Kidney glomerular epithelial cell (primary cell): ENCODE data around the gene HSF2BP.
"Not testable (repeated sequence)": the region's sequence is repeated elsewhere in the genome, so short reads cannot be mapped to it uniquely, and the experiment has no call there.

Experiments used
- DNase-seq: peaks from one replicate; lab custom pipeline; 2025; lab: John Stamatoyannopoulos, UW

Gene HSF2BP

DNA sequence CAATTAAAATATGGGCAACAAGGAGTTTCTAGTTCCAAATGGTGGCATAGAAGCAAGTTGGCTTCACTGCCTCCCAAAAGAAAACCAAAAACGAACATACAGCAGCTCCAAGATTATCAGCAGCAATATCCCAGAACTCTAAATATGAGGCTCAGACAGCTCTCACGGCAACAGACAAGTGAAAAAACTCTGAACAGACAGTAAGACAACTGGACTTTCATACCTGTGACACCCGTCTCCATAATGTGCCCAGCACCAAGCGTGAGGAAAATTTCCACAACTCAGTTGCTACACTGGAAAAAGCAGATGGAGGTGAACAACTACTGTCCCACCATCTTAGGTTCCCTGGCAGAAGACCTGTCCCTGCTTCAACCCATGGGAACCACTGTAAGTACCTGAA, 39.9 kb downstream of the HSF2BP start:
- no peak for DNase-seq

DNA sequence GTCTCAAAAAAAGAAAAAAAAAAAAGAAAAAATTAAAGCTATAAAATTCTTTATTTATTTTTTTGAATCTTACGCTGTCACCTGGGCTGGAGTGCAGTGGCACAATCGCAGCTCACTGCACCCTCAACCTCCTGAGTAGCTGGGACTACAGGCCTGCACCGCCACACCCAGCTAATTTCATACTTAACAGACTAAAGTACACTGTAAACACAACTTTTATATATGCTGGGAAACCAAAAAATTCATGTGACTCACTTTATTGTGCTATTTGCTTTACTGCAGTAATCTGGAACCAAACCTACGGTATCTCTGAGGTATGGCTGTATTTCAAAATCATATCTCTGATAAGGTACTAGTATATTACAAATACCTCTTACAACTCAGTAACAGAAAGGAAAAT, 40.3 kb downstream of the HSF2BP start:
- DNase-seq, result no peak

DNA sequence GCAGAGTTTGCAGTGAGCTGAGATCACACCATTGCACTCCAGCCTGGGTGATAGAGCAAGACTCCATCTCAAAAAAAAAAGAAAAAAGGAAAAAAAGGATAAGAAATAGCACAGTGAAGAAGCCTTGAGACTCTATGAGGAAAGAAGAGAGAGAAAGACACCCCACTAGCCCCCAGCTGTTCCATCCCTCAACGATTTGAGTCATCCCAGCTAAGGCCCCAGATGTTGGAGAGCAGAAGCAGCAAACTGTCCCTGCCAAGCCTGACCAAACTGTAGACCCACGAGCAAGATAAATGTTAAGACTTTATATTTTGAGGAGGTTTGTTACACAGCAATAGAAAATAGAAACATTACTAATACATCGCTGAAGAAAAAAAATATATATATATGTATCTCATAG, 42.4 kb downstream of the HSF2BP start:
- not testable (repeated sequence) for DNase-seq

DNA sequence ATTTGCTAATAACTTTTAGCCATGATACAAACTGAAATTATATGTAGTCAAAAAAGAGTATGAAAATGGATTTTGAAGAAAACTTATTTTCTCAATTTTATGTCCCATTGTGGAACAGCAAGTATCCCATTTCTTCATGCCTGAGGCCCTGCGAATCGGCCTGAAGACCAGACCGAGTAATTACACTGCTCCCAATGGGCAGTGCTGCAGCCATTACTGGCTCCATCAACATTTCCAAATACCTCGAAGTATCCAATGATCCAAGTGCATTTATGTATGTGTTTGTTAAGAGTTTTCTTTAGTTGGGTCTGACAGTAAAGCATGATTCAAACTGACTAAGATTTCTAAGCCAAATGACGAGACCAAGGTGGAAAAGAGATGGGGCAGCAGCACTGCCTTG, 44.4 kb downstream of the HSF2BP start:
- DNase-seq, result no peak

DNA sequence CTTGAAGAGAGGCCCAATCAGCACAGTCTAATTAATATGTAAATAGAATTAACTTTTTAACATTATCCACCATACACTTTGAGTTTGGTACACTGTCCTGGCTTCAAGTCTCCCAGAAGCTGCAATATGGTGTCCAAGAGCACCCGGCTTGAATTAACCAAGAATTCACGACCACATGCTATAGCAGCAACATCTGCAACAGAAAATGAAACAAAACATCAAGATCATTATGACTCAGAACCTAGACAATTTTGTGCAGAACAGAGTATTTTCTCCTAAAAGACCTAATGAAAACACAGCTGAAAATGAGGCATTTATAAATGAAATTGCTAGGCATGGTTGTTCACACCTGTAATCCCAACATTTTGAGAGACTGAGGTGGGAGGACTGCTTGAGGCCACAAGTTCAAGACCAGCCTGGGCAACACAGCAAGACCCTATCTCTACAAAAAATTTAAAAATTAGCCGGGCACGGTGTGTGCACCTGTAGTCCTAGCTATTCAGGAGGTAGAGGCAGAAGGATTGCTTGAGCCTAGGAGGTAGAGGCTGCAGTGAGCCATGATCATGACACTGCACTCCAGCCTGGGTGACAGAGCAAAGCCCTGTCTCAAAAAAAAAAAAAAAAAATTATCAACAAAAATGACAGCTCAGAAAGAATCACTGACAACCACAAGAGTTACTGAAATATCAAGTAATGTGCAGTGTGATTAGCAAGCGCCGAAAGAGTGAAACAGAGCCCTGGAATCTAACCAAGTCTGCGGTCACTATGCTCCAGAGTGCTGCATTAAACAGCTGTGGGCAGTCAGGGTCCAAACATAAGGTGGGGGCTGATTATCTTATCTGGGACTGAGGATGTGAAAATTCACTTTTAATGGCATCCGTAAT, 45.3 kb downstream of the HSF2BP start:
- DNase-seq, result no peak

DNA sequence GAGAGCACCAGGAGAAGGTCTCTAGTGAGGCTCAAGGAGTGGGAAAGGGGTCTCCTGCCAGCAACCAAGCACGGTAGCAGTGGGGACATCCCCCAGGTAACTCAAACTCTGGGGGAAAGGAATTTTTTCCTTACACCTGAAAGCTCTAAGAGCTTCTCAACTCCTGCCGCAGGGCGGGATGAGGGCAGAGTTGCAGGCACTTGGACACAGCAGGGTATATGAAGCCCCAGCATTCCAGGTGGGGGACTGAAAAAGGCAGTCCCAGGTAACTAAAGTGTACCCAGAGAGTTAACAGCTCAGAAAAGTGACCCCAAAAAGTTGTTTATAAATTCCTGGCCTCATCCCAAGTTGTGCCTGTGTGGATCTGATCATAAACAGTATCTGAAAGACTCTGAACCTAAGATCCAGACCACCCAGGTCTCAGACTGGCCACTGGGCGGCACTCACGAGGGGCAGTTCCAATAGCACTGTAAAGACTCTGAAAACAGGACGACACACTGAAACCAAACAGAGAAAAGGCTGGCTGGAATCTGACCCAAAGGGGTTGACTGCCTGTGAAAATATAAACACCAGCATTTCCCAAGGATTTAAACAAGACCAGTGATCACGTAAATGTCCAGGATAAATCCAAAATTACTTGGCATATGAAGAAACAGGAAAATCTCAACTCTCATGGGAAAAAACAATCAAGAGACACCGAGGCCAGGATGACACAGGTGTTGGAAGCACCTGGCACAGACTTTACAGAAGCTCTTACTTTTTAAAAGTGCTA, 47.5 kb downstream of the HSF2BP start:
- DNase-seq, result peak; percentile 48

DNA sequence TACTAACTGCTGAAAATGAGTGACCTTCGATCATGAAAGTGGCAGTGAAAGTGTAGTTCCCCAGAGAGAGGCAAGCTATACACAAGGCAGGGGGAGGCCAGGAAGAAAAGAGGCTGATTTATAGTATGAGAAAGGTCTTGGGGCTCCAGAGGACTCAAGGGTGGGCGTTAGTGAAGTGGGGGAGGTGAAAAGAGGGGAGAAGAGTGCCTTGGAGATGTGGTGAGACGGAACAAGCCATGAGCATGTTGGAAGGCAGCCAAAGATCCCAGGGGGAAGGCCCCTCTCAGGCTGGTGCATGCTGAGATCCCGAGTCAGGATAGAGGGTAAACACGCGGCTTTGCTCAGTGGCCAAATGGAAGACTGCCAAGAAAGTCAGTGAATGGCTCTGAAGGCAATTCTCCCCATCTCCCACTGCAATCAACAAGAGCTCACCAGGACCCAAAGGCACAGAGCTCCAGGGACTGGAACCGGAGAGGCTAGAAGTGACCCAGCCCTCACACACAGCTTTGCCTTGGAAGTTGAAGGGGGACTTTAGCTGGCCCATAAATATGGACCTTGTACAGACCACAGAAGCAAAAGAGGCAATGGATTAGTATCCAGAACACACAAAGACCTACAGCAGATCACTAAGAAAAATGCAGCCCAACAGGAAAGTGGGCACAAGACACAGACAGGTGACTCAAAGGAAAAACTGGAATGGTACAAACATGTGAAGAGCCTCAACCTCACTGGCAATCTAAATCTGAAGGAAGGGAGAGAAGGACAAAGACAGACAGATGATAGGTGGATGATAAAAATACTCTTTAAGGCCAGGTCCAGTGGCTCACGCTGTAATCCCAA, 49.6 kb downstream of the HSF2BP start:
- DNase-seq, result peak; percentile 37

DNA sequence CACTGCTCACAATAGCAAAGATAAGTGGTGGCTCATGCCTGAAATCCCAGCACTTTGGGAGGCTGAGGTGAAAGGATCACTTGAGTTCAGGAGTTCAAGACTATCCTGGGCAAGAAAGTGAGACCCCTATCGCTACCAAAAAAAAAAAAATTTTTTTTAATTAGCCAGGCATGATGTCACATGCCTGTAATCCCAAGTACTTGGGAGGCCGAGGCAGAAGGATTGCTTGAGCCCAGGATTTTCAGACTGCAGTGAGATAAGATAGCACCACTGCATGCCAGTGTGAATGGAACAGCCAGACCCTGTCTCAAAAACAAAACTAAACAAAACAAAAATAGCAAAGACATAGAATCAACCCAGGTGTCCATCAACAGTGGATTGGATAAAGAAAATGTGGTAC, 50.6 kb downstream of the HSF2BP start:
- no peak for DNase-seq

DNA sequence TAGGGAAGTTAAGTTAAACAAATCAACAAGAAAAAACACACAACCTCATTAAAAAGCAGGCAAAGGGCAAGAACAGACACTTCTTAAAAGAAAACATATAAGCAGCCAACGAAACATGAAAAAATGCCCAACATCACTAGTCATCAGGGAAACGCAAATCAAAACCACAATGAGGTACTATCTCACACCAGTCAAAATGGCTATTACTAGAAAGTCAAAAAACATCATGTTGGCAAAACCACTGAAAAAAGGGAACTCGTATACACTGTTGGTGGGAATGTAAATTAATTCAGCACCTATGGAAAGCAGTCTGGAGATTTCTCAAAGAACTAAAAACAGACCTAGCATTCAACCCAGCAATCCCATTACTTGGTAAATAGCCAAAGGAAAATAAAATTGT, 51.1 kb downstream of the HSF2BP start:
- peak; percentile 46 for DNase-seq

DNA sequence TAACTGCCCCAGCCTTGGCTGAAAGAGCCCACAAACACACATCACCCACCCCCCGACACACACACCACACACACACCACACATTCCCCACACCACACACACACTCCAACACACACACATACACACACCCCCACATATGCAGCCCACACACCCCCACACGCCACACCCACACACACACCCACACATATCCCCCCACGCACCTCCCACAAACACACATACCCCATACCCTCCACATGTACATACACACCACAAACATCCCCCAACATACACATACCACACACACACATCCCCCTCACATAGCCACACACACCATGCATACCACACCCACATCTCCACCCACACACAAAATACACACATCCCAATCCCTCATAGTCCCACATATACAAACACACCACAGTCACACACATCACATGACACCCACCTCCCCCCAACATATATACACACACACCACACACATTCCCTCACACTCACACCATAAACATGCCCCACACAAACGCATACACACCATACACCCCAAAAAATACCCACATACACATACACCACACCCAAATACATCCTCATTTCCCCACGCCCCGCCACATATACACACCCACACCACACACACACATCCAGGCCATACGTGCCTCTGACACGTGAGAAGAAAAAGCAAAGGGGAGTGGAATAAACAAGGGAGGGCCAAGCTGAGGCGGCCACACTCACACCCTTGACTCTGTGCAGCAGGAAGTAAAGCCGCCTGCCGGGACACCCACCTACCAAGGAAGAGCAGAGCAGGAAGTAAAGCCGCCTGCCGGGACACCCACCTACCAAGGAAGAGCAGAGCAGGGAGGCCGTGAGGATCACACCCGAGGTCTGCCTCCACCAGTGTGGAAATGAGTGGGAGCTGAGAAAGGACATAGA, 53.7 kb downstream of the HSF2BP start:
- no peak for DNase-seq

DNA sequence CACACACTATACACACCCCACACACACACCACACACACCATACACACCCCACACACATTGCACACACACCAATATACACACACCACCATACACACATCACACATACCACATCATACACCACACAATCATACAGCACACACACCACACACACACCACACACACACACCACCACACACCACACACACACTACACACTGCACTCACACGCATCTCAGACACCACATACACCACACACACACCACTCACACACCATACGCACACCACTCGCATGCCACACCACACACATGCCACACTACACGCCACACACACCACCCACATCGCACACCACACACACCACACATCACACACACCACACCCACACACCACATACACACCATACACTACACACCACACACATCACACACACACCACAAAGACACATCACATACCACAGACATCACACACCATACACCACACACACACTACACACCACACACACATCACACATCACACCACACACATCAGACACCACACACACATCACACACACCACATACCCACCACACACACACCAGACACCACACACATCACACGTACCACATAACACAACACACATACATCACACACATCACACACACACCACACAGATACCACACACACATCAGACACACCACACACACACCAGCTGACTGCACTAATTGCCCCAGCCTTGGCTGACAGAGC, 54.6 kb downstream of the HSF2BP start:
- DNase-seq, result no peak

DNA sequence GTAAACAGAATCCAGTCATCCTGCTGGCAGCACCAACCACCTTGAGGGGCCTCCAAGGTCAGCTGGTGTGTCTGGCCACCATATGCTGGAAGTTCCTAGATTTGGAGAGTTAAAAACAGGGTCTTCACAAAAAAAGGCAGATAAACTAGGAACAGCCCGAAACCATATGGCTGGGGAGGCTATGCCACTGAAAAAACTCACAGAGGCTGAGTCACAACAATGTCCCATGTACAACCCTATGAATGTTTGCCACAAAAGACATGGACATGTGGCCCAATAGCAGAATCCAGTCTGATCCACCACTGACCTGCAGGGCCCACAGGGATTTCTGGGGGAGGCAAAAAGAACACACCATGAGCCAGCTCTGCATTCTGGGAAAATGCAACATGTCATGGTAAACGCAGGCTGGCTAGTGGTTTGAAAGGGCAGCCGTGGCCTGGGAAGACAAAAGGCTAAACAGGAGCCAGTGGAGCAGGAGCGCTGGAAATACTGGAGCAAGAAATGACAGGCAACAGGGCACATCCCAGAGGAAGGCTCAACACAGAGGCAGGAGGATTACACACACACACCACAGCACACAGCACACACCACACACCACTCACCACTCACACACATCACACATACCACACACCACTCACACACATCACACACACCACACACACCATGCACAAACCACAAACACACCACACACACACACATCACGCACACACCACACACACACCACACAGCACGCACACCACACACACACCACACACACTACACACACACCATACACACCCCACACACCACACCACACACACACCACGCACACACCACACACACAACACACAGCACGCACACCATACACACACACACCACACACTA, 55.4 kb downstream of the HSF2BP start:
- no peak for DNase-seq

DNA sequence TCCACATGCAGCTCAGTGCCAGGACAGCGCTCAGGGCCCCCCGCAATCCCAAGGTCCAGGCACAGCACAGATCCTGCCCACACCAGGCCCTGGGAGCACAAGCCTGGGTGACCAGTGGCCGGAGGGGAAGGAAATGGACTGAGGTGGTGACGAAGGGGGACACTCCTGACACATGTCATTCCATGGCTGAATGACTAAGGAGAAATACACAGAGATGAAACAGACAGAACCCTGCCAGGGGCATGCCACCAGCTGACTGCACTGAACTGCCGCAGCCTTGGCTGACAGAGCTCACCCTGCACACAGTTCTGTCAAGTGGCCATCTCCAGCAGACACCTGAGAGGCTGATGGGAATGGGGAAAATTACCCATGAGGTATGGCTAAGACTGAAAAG, 56.1 kb downstream of the HSF2BP start:
- DNase-seq, result no peak

DNA sequence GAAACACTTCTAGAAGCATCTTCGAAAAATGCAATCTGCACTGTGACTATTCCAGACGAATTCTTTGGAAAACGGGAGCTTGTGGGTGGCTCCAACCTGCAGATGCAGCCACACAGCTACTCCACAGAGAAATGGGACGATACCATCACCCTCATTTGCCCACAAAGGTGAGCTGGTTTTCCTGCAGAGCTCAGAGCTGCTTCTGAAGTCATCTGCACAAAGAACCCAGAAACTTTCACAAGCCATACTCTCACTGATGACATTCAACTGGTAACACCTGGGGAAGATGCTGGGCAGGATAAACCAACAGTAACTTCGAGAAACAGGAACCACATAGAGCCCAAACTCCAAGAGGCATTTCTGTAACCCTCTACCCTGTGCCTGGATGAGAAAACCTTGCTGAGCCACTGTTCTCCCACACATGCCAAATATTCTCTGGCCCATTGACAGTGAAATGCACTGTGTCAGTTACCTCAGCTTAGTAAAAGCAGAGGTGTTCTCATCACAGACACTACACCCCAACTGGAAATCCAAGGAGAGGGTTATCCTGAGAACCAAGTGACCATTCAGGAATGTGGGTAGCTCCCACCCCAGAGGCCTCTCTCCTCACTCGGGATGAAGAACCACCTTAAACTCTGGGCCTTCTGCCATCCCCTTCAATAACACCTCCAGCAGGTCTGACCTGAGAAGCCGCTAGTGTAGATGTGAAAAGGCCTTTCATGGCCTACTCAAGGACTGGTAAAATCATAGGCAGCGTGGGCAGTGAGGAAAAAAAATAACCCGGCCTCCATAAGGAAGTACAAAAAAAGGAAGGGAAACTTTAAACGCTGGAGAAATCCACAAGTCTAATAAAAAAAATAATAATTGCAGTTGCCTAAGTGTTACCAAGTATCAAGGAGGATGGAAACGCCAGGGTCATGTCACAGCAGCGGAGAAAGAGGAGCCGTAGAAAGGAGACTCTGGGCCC, 56.7 kb downstream of the HSF2BP start:
- no peak for DNase-seq

DNA sequence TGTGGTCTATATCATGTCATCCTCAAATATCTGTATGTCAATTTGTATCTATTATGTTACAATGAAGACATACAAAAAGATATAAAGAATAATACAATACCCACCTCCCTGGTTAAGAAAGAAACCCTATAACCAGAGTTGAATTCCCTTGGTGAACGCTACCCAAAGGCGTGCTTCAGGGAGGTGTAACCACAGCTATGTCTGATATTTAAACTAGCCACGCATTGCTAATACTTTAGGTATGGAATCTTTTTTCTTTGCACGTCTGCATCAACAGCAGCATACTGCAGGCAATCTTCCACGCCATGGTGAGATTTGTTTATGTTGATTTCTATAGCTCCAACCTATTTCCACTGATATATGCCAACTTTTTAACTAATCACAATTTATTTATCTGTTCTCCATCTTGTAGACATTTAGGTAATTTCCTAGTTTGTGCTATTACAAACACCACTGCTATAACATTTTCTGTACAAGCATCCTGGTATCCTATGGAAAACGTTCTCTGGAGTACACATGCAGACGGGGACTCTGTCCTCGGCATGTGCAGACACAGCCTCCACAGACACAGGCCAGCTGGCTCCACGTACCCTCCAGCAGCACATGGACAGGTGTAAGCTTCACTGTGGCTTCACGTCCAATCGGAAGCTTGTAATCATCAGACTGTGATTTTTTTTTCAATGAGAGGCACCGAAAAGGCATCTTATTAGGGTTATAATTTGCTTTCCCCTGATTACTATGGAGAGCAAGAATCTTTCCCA, 58.5 kb downstream of the HSF2BP start:
- peak; percentile 59 for DNase-seq

DNA sequence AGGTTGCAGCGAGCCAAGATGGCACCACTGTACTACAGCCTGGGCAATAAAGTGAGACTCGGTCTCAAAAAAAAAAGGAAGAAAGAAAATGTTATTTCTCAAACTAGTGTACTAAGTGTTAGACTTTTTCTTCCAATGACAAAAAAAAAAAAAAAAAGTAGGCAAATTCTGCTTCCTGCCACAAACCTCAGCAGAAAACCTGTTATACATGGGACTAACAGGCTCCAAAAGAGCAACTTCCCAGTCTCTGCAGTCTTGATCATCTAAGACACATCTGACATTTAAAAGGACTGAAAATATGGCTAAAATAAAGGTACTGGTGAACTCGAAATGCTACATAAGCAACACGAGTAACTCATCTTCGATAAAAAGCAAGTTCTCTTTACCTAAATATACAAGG, 59.6 kb downstream of the HSF2BP start:
- DNase-seq, result no peak

DNA sequence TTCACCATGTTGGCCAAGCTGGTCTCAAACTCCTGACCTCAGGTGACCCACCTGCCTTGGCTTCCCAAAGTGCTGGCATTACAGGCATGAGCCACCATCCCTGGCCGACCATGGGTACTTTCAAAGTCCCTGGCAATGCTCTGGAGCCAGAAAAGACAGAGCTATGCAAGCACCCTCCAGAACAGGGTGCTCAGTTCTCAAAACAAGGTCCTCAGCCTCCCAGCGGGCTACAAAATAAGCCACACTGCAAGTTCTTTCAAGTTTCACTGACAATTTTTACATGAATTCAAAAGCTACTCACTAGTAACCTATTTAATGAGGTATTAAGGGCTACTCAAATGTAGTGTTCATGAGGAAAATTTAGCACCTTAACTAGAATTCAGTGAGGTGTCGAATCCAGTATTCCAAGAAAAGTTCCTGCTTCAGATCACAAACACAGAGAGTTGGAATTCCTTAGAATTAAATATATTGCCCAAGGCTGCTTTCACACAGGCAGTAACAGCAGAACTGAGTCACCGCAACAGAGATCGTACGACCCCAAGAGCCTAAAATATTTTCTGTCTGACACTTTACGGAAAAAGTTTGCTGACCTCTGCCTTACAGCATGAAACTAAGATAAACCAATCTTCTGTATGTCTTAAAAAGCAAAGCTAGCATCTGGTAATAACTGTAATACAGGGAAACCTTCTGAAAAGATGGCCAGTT, 60.7 kb downstream of the HSF2BP start:
- DNase-seq, result no peak
